Fibroblast of lung (primary cell): Measurements from ENCODE around the gene CCSER2. TPM values are rescaled to one million over a fixed set of nuclear protein-coding genes. Genes with fewer than 3 reads are reported as not detected.

ENCODE experiments used
- DNase-seq, 2 donors: peaks; one replicate each; pipeline versions ENCODE4 v3.0.0 to v3.0.0-alpha.2; 2010; ENCODE audit warnings: low read depth in 2 of 2
- H2AFZ ChIP-seq: 2 replicates; pipeline ENCODE4 v1.5.1; 2012; ENCODE audit warnings: low read length, control low read depth, inconsistent platforms
- H3K27ac ChIP-seq: 2 replicates; pipeline ENCODE4 v1.5.1; 2011; ENCODE audit warnings: low read length, control low read depth; ENCODE audit not compliant: insufficient read depth
- H3K27me3 ChIP-seq: 2 replicates; pipeline ENCODE4 v1.5.1; 2011; ENCODE audit warnings: mild to moderate bottlenecking, low read length; ENCODE audit not compliant: control insufficient read depth, insufficient read depth
- H3K36me3 ChIP-seq: 2 replicates; pipeline ENCODE4 v1.5.1; 2011; ENCODE audit warnings: low read length; ENCODE audit not compliant: control insufficient read depth, insufficient read depth
- H3K4me1 ChIP-seq: 2 replicates; pipeline ENCODE4 v1.5.1; 2011; ENCODE audit warnings: low read length; ENCODE audit not compliant: control insufficient read depth, insufficient read depth; ENCODE audit errors: extremely low read depth
- H3K4me2 ChIP-seq: 2 replicates; pipeline ENCODE4 v1.5.1; 2011; ENCODE audit warnings: low read length, control low read depth; ENCODE audit not compliant: insufficient read depth; ENCODE audit errors: extremely low read depth
- H3K4me3 ChIP-seq, 4 experiments: fragments of 200-600 bp in 1 of 4; sonication (generic) in 1 of 4; replicated peaks in 1 of 4; 2 replicates each; pipeline ENCODE4 v1.5.1; 2011 to 2016; ENCODE audit warnings: low read length in 4 of 4, low read depth in 3 of 4, mild to moderate bottlenecking in 3 of 4, control low read depth in 2 of 4, inconsistent platforms in 1 of 4, mixed read lengths in 1 of 4; ENCODE audit not compliant: insufficient read depth in 1 of 4; ENCODE audit errors: control extremely low read depth in 1 of 4
- H3K79me2 ChIP-seq: 2 replicates; pipeline ENCODE4 v1.5.1; 2012; ENCODE audit warnings: mild to moderate bottlenecking, low read length, inconsistent platforms; ENCODE audit not compliant: control insufficient read depth, insufficient read depth
- H3K9ac ChIP-seq: 2 replicates; pipeline ENCODE4 v1.5.1; 2011; ENCODE audit warnings: mild to moderate bottlenecking, low read length, control low read depth; ENCODE audit not compliant: insufficient read depth
- H3K9me3 ChIP-seq: 2 replicates; pipeline ENCODE4 v1.5.1; 2012; ENCODE audit warnings: low read depth, low read length; ENCODE audit not compliant: control insufficient read depth, insufficient read depth
- H4K20me1 ChIP-seq: 2 replicates; pipeline ENCODE4 v1.5.1; 2011; ENCODE audit warnings: low read length; ENCODE audit not compliant: control insufficient read depth, insufficient read depth; ENCODE audit errors: extremely low read depth
- CTCF ChIP-seq, 2 donors: IDR thresholded peaks in 1 of 2; conservative IDR thresholded peaks in 1 of 2; 1 replicate in 1 of 2; 2 replicates in 1 of 2; pipeline ENCODE4 v1.5.1; 2011 to 2012; ENCODE audit warnings: low read length in 2 of 2, control low read depth in 1 of 2, inconsistent platforms in 1 of 2, low read depth in 1 of 2, mild to moderate bottlenecking in 1 of 2
- EZH2 ChIP-seq: IDR thresholded peaks from 2 replicates; pipeline ENCODE4 v1.5.1; 2012; ENCODE audit warnings: low read length, control low read depth, mild to moderate bottlenecking; ENCODE audit errors: missing control alignments
- polyA plus RNA-seq, 2 donors: library from polyadenylated mRNA; depleted of rRNA in 1 of 2; stranded (reverse) in 1 of 2; unstranded in 1 of 2; fragments of >200 nt; gene quantifications; 2 replicates each; pipeline ENCODE4 v1.2.1, GENCODE V29; 2011 to 2012; ENCODE audit warnings: missing spikeins in 1 of 2
- total RNA-seq: library from RNA; depleted of rRNA; stranded (reverse); fragments of >200 nt; gene quantifications from 2 replicates; pipeline ENCODE4 v1.2.1, GENCODE V29; 2014

Gene CCSER2
- total and polyA plus RNA-seq, 2 donors (not counting 1 experiment from before 2014, with no cell fraction given), result 28.2 to 65.4 TPM

GRCh38 chr10:84311576-84311975 is 16.8 kb upstream of the CCSER2 start:
- Histone ChIP-seq H3K9ac (no peak overlapping the region), H3K27me3 (no peaks in the 10 kb centered on the region), H3K9me3 (no peaks in the 10 kb centered on the region), H3K4me2 (no peak overlapping the region), H3K4me1 (peaks cover 3% of the 10 kb centered on the region), H2AFZ (no peak overlapping the region), H3K4me3 (no peak overlapping the region), H4K20me1 (no peaks in the 10 kb centered on the region), H3K27ac (no peak overlapping the region), H3K79me2 (no peaks in the 10 kb centered on the region), H3K36me3 (no peaks in the 10 kb centered on the region)
- TF ChIP-seq EZH2 (no peak), CTCF (conservative IDR thresholded peaks at IDR 0.05 in 1 of 2, IDR thresholded peaks at IDR 0.05 in 1 of 2; ENCODE audit: low read depth in 1 of 2, low read length in 2 of 2) (no peak)
- DNase-seq, result no peak

GRCh38 chr10:84312816-84313215 is 15.6 kb upstream of the CCSER2 start:
- Histone ChIP-seq H3K4me3 (no peak overlapping the region), H3K9ac (no peak overlapping the region), H3K36me3 (no peaks in the 10 kb centered on the region), H3K27ac (no peak overlapping the region), H3K4me2 (no peak overlapping the region), H3K27me3 (no peaks in the 10 kb centered on the region), H3K4me1 (peaks cover 3% of the 10 kb centered on the region), H3K79me2 (no peaks in the 10 kb centered on the region), H2AFZ (no peak overlapping the region), H3K9me3 (no peaks in the 10 kb centered on the region), H4K20me1 (no peaks in the 10 kb centered on the region)
- DNase-seq, result no peak
- TF ChIP-seq CTCF (conservative IDR thresholded peaks at IDR 0.05 in 1 of 2, IDR thresholded peaks at IDR 0.05 in 1 of 2; ENCODE audit: low read depth in 1 of 2, low read length in 2 of 2) (no peak), EZH2 (no peak)

DNA sequence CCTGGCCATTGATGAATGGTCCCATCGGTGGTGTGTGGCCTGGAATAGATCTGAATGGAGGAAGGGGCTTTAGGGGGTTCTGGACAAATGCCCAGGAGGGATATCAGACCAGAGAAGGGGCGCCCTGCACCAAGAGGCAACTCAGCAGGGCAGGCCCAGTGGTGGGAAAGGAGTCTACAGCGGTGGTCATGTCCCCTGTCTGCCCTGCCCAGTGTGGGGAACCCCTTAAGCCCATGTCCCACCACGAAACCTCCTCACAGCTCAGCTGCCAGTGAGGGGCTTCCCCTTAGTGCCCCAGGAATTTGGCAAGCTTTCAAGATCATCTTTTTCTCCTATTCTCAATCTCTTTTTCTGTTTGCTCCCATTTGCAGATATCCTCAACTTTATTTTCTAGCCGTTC is 14.1 kb upstream of the CCSER2 start:
- H3K4me3 ChIP-seq, result no peak overlapping the region
- no peaks in the 10 kb centered on the region for H3K79me2 ChIP-seq
- no peaks in the 10 kb centered on the region for H3K36me3 ChIP-seq
- no peaks in the 10 kb centered on the region for H3K9me3 ChIP-seq
- TF ChIP-seq EZH2, result no peak
- TF ChIP-seq CTCF (conservative IDR thresholded peaks at IDR 0.05 in 1 of 2, IDR thresholded peaks at IDR 0.05 in 1 of 2; ENCODE audit: low read depth in 1 of 2, low read length in 2 of 2), result no peak
- DNase-seq, result no peak
- H3K27ac ChIP-seq, result no peak overlapping the region
- H3K4me2 ChIP-seq, result no peak overlapping the region
- no peaks in the 10 kb centered on the region for H3K4me1 ChIP-seq
- H2AFZ ChIP-seq, result no peak overlapping the region
- no peaks in the 10 kb centered on the region for H3K27me3 ChIP-seq
- H4K20me1 ChIP-seq, result no peaks in the 10 kb centered on the region
- H3K9ac ChIP-seq, result no peak overlapping the region
